HL-60 (cell line): ENCODE data around the gene WDPCP.
"Not testable (repeated sequence)": the region's sequence is repeated elsewhere in the genome, so short reads cannot be mapped to it uniquely, and the experiment has no call there.

Source experiments
- GABPA ChIP-seq: IDR thresholded peaks from 2 replicates; pipeline ENCODE4 v1.6.1; 2012; ENCODE audit warnings: low read depth
- POLR2AphosphoS5 ChIP-seq: IDR thresholded peaks from 2 replicates; pipeline ENCODE4 v1.6.1; 2012; ENCODE audit warnings: low read depth
- SPI1 ChIP-seq: IDR thresholded peaks from 2 replicates; pipeline ENCODE4 v1.6.1; 2012; ENCODE audit warnings: low read depth, mild to moderate bottlenecking, borderline replicate concordance
- TF ChIP-seq, protein P1 (sequence below): IDR thresholded peaks from 2 replicates; pipeline ENCODE4 v1.6.1; 2012; ENCODE audit warnings: low read depth; ENCODE audit not compliant: insufficient replicate concordance
- TF ChIP-seq, protein P2 (sequence below): IDR thresholded peaks from one replicate; pipeline ENCODE4 v1.5.1; 2011; ENCODE audit warnings: low read length, control low read depth, inconsistent platforms; ENCODE audit not compliant: insufficient read depth

DNA sequence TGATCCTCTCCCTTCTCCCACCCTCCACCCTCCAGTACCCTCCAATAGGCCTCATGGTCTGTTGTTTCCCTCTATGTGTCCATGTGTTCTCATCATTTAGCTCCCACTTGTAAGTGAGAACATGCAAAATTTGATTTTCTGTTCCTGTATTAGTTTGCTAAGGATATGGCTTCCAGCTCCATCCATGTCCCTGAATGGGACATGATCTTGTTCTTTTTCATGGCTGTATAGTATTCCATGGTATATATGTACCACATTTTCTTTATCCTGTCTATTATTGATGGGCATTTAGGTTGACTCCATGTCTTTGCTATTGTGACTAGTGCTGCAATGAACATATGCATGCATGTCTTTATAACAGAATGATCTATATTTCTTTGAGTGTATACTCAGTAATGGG lies 451.6 kb downstream of the WDPCP start:
- TF ChIP-seq, protein P1, sequence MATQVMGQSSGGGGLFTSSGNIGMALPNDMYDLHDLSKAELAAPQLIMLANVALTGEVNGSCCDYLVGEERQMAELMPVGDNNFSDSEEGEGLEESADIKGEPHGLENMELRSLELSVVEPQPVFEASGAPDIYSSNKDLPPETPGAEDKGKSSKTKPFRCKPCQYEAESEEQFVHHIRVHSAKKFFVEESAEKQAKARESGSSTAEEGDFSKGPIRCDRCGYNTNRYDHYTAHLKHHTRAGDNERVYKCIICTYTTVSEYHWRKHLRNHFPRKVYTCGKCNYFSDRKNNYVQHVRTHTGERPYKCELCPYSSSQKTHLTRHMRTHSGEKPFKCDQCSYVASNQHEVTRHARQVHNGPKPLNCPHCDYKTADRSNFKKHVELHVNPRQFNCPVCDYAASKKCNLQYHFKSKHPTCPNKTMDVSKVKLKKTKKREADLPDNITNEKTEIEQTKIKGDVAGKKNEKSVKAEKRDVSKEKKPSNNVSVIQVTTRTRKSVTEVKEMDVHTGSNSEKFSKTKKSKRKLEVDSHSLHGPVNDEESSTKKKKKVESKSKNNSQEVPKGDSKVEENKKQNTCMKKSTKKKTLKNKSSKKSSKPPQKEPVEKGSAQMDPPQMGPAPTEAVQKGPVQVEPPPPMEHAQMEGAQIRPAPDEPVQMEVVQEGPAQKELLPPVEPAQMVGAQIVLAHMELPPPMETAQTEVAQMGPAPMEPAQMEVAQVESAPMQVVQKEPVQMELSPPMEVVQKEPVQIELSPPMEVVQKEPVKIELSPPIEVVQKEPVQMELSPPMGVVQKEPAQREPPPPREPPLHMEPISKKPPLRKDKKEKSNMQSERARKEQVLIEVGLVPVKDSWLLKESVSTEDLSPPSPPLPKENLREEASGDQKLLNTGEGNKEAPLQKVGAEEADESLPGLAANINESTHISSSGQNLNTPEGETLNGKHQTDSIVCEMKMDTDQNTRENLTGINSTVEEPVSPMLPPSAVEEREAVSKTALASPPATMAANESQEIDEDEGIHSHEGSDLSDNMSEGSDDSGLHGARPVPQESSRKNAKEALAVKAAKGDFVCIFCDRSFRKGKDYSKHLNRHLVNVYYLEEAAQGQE: not testable (repeated sequence)
- TF ChIP-seq, protein P2, sequence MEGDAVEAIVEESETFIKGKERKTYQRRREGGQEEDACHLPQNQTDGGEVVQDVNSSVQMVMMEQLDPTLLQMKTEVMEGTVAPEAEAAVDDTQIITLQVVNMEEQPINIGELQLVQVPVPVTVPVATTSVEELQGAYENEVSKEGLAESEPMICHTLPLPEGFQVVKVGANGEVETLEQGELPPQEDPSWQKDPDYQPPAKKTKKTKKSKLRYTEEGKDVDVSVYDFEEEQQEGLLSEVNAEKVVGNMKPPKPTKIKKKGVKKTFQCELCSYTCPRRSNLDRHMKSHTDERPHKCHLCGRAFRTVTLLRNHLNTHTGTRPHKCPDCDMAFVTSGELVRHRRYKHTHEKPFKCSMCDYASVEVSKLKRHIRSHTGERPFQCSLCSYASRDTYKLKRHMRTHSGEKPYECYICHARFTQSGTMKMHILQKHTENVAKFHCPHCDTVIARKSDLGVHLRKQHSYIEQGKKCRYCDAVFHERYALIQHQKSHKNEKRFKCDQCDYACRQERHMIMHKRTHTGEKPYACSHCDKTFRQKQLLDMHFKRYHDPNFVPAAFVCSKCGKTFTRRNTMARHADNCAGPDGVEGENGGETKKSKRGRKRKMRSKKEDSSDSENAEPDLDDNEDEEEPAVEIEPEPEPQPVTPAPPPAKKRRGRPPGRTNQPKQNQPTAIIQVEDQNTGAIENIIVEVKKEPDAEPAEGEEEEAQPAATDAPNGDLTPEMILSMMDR: not testable (repeated sequence)
- not testable (repeated sequence) for TF ChIP-seq POLR2AphosphoS5, GABPA, SPI1
